ENCODE results near the gene UGT1A10. TPM values are rescaled to one million over a fixed set of nuclear protein-coding genes. Genes with fewer than 3 reads are reported as not detected.

UGT1A10 gene
- total RNA-seq, 1 donor, result not detected

DNA sequence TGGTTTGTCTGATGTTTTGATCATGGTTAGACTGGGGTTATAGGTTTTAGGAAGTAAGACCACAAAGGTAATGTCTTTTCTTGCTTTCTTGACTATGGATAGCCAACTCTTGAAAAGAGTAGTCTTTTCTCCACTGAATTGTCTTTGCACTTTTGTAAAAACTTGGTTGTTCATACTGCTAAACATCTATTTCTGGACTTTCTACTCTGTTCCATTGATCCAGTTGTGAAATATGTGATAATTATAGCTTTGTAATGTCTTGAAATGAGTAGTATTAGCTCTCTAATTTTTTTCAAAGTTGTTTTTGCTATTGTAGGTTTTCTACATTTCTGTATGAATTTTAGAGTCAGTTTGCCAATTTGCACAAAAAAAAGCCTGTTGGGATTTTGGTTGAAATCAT is 22.4 kb downstream of the UGT1A10 start:
- H3K27ac ChIP-seq (ENCODE audit: low read depth, low read length), result no peak overlapping the region
- DNase-seq (ENCODE audit: insufficient read length, low spot score, missing footprints), result no peak
- no peak overlapping the region for H3K4me2 ChIP-seq (ENCODE audit: insufficient read depth, low read length)
- no peaks in the 10 kb centered on the region for H3K4me1 ChIP-seq (ENCODE audit: insufficient read depth, low read length)
- no peak overlapping the region for H2AFZ ChIP-seq (ENCODE audit: low read length)
- no peaks in the 10 kb centered on the region for H3K9me3 ChIP-seq (ENCODE audit: low read depth, low read length)
- TF ChIP-seq, protein P1, sequence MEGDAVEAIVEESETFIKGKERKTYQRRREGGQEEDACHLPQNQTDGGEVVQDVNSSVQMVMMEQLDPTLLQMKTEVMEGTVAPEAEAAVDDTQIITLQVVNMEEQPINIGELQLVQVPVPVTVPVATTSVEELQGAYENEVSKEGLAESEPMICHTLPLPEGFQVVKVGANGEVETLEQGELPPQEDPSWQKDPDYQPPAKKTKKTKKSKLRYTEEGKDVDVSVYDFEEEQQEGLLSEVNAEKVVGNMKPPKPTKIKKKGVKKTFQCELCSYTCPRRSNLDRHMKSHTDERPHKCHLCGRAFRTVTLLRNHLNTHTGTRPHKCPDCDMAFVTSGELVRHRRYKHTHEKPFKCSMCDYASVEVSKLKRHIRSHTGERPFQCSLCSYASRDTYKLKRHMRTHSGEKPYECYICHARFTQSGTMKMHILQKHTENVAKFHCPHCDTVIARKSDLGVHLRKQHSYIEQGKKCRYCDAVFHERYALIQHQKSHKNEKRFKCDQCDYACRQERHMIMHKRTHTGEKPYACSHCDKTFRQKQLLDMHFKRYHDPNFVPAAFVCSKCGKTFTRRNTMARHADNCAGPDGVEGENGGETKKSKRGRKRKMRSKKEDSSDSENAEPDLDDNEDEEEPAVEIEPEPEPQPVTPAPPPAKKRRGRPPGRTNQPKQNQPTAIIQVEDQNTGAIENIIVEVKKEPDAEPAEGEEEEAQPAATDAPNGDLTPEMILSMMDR (IDR thresholded peaks at IDR 0.05; ENCODE audit: extremely low read depth, low read depth, low read length), result no peak
- no peaks in the 10 kb centered on the region for H3K79me2 ChIP-seq (ENCODE audit: insufficient read depth, low read length)
- H3K27me3 ChIP-seq (ENCODE audit: insufficient read depth, low read length), result peaks cover 13% of the 10 kb centered on the region
- H4K20me1 ChIP-seq (ENCODE audit: insufficient read depth, low read length), result no peaks in the 10 kb centered on the region
- no peaks in the 10 kb centered on the region for H3K36me3 ChIP-seq (ENCODE audit: insufficient read depth, low read length)
- H3K4me3 ChIP-seq (ENCODE audit: insufficient read depth, low read length), result no peak overlapping the region

DNA sequence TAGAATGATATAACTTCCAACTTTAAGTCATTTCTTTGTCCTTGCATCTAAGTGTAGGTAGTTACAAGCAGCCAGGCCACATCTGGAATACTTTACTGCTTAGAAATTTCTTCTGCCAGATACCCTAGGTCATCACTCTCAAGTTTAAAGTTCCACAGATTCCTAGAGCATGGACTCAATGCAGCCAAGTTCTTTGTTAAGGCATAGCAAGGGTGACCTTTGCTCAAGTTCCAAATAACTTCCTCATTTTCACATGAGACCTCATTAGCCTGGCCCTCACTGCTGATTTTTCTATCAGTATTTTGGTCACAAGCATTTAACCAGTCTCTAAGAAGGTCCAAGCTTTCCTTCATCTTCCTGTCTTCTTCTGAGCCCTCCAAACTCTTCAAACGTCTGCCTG is 27.7 kb downstream of the UGT1A10 start:
- TF ChIP-seq, protein P1 (IDR thresholded peaks at IDR 0.05; ENCODE audit: extremely low read depth, low read depth, low read length), result no peak
- Histone ChIP-seq H3K4me1 (ENCODE audit: insufficient read depth, low read length) (no peaks in the 10 kb centered on the region), H3K27me3 (ENCODE audit: insufficient read depth, low read length) (peaks cover 5% of the 10 kb centered on the region), H2AFZ (ENCODE audit: low read length) (no peak overlapping the region), H3K4me2 (ENCODE audit: insufficient read depth, low read length) (no peak overlapping the region), H4K20me1 (ENCODE audit: insufficient read depth, low read length) (no peaks in the 10 kb centered on the region), H3K4me3 (ENCODE audit: insufficient read depth, low read length) (no peak overlapping the region), H3K27ac (ENCODE audit: low read depth, low read length) (no peak overlapping the region), H3K9me3 (ENCODE audit: low read depth, low read length) (no peaks in the 10 kb centered on the region), H3K79me2 (ENCODE audit: insufficient read depth, low read length) (no peaks in the 10 kb centered on the region), H3K36me3 (ENCODE audit: insufficient read depth, low read length) (no peaks in the 10 kb centered on the region)
- no peak for DNase-seq (ENCODE audit: insufficient read length, low spot score, missing footprints)

DNA sequence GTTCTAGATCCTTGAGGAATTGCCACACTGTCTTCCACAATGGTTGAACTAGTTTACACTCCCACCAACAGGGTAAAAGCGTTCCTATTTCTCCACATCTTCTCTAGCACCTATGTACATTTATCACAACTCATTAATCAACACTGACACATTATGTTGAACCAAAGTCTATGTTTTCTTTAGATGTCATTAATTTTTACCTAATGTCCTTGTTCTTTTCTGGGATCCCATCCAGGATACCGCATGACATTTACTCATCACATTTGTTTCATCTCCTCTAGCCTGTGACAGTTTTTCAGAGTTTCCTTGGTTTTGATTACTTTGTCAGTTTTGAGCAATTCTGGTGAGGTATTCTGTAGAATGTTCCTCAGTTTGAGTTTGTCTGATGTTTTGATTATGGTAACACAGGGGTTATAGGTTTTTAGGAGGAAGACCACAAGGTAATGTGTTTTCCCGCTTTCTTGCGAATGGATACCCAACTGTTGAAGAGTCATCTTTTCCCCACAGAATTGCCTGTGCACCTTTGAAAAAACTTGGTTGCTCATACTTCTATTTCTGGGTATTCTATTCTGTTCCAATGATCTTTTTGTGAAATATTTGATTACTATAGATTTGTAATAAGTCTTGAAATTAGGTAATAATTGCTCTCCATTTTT is 32.5 kb downstream of the UGT1A10 start:
- H2AFZ ChIP-seq (ENCODE audit: low read length), result no peak overlapping the region
- H4K20me1 ChIP-seq (ENCODE audit: insufficient read depth, low read length), result no peaks in the 10 kb centered on the region

More for the DNA sequence above, 32.5 kb downstream of the UGT1A10 start:
- no peak overlapping the region for H3K4me3 ChIP-seq (ENCODE audit: insufficient read depth, low read length)
- no peaks in the 10 kb centered on the region for H3K79me2 ChIP-seq (ENCODE audit: insufficient read depth, low read length)
- H3K9me3 ChIP-seq (ENCODE audit: low read depth, low read length), result no peaks in the 10 kb centered on the region
- TF ChIP-seq, protein P1 (IDR thresholded peaks at IDR 0.05; ENCODE audit: extremely low read depth, low read depth, low read length), result no peak
- no peaks in the 10 kb centered on the region for H3K4me1 ChIP-seq (ENCODE audit: insufficient read depth, low read length)
- no peaks in the 10 kb centered on the region for H3K36me3 ChIP-seq (ENCODE audit: insufficient read depth, low read length)
- no peak overlapping the region for H3K27ac ChIP-seq (ENCODE audit: low read depth, low read length)
- no peak for DNase-seq (ENCODE audit: insufficient read length, low spot score, missing footprints)
- H3K4me2 ChIP-seq (ENCODE audit: insufficient read depth, low read length), result no peak overlapping the region
- no peaks in the 10 kb centered on the region for H3K27me3 ChIP-seq (ENCODE audit: insufficient read depth, low read length)

Measured in osteoblast (primary cell).